ENCODE results near the gene WNT10A. TPM values are rescaled to one million over a fixed set of nuclear protein-coding genes. Genes with fewer than 3 reads are reported as not detected.

Gene WNT10A
- polyA plus RNA-seq, 1 of the 3 experiments (the other 2 are of a cell fraction) = 0.02 TPM

DNA sequence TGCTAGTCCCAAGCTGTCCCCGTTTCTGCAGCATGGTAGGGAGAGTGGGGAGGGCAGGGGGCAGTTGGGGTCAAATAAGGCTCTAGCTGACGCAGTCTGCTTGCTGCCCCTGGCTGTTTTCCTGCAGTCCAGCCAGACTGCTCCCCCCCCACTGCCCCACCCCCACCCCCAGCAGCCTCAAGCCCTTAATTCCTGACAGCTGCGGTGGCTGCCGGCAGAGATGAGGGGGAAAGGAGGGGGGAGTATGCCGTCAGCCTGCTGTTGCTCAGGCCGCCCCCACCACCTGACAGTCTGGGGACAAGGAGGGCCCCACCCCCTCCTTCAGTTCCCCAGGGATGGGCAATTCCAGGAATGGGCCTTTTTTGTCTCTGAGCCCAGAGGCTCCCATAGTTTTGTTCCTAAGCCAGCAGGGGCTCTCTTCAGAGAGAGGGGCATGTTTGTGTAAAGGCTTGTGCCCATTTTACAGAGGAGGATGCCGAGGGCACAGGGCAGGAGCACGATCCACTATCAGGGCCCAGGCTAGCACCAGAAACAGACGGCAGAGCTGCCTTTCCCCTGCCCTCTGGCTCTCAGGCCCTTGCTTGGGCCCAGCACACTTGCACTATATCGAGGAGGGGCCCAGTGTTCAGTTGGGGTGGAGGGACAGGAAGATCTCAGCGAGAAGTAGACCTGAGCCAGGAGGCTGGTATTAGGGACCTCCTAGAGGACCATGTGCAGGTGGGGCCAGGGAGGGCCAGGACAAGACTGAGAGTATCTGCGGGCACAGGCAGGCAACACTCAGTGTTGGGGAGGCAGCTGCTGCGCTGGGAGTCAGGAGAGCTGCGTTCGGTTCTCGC lies 1.5 kb upstream of the WNT10A start:
- no peak for TF ChIP-seq SIN3A (IDR thresholded peaks at IDR 0.05; ENCODE audit: borderline replicate concordance, low read depth, low read length)
- no peaks in the 10 kb centered on the region for H3K36me3 ChIP-seq (replicated peaks in 1 of 2; ENCODE audit: control insufficient read depth in 1 of 2, insufficient read depth in 2 of 2, low read length in 1 of 2)
- CTCF ChIA-PET = interaction anchor here (1.4 to 22.5 kb wide), 10 partner anchors 13 to 275 kb away, joined by 4 to 795 read pairs (median 30); partner anchors contain the start of genes CDK5R2 and WNT6

DNA sequence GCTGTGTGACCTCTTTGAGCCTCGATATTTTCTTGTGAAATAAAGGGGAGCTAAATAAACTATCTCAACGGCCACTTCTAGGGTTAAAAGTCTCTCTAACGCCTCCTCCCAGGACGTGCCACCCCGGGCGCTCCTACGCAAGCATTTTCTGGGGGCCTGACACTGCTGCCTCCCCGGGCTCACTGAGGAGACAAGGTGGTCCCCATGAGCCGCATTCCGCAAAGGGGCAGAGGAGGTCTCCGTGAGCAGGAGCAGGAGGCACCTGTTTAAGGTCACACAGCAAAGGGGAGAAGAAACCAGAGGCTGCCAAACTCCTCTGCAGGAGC lies 913 bp upstream of the WNT10A start:
- Histone ChIP-seq H3K9me2 (no peaks in the 10 kb centered on the region), H4K20me1 (ENCODE audit: insufficient read depth) (no peaks in the 10 kb centered on the region), H3F3A (replicated peaks; ENCODE audit: insufficient read depth) (peaks cover 3% of the 10 kb centered on the region), H2AFZ (ENCODE audit: low read depth) (no peak overlapping the region), H3K27me3 (ENCODE audit: insufficient read depth) (peaks cover 41% of the 10 kb centered on the region), H3K4me1 (ENCODE audit: control insufficient read depth in 1 of 2, insufficient read depth in 2 of 2, low read depth in 1 of 2, low read length in 1 of 2) (peaks cover 0 to 57% of the 10 kb centered on the region in 2 experiments; a peak in 2 of 4 replicates), H3K79me2 (ENCODE audit: insufficient read depth) (no peaks in the 10 kb centered on the region), H3K9me3 (no peaks in the 10 kb centered on the region), H3K4me2 (no peak overlapping the region), H3K9ac (no peak overlapping the region), H3K4me3 (ENCODE audit: low read depth in 2 of 2, low read length in 1 of 2) (no peak overlapping the region), H3K27ac (ENCODE audit: low read depth in 2 of 2, low read length in 1 of 2) (no peak overlapping the region), H3K36me3 (replicated peaks in 1 of 2; ENCODE audit: control insufficient read depth in 1 of 2, insufficient read depth in 2 of 2, low read length in 1 of 2) (no peaks in the 10 kb centered on the region)
- no peak for DNase-seq
- TF ChIP-seq FOXM1 (IDR thresholded peaks at IDR 0.05; ENCODE audit: low read depth) = no peak
- no peak for TF ChIP-seq CHD2 (IDR thresholded peaks at IDR 0.05; ENCODE audit: low read length, partially characterized antibody)
- no peak for TF ChIP-seq JUND (IDR thresholded peaks at IDR 0.05)
- TF ChIP-seq GATA2 (CRISPR knock-in tag; IDR thresholded peaks at IDR 0.05) = no peak
- 79% methylated on average over 11 of the region's 11 CpGs for WGBS (ENCODE audit: low lambda C conversion rate)
- POLR2A ChIA-PET = interaction anchor here (1.4 kb wide), 1 partner anchor 12 kb away, joined by 3 read pairs; no protein-coding TSS in a partner anchor
- CTCF ChIA-PET = interaction anchor here (1.0 to 22.5 kb wide), 8 partner anchors 12 to 275 kb away, joined by 3 to 795 read pairs (median 24); partner anchors contain the start of genes CDK5R2 and WNT6

More for the DNA sequence above, 1.5 kb upstream of the WNT10A start:
- Histone ChIP-seq H3K9me2 (no peaks in the 10 kb centered on the region), H3K27me3 (ENCODE audit: insufficient read depth) (peaks cover 46% of the 10 kb centered on the region), H3K27ac (ENCODE audit: low read depth in 2 of 2, low read length in 1 of 2) (peak overlapping the region in 1 of 2 experiments; percentile 55; a peak in 2 of 4 replicates), H3K4me2 (no peak overlapping the region), H3K9ac (no peak overlapping the region), H3K4me3 (ENCODE audit: low read depth in 2 of 2, low read length in 1 of 2) (no peak overlapping the region), H3F3A (replicated peaks; ENCODE audit: insufficient read depth) (peaks cover 3% of the 10 kb centered on the region), H4K20me1 (ENCODE audit: insufficient read depth) (no peaks in the 10 kb centered on the region), H3K4me1 (ENCODE audit: control insufficient read depth in 1 of 2, insufficient read depth in 2 of 2, low read depth in 1 of 2, low read length in 1 of 2) (peaks cover 0 to 57% of the 10 kb centered on the region in 2 experiments; a peak in 2 of 4 replicates), H3K79me2 (ENCODE audit: insufficient read depth) (no peaks in the 10 kb centered on the region), H2AFZ (ENCODE audit: low read depth) (no peak overlapping the region), H3K9me3 (no peaks in the 10 kb centered on the region)
- 57% methylated on average over 15 of the region's 16 CpGs for WGBS (ENCODE audit: low lambda C conversion rate)
- POLR2A ChIA-PET = interaction anchor here (0.8 to 3.4 kb wide), 3 partner anchors 12 to 118 kb away, joined by 3 to 20 read pairs (median 3); no protein-coding TSS in a partner anchor
- peak; percentile 78 for DNase-seq

DNA sequence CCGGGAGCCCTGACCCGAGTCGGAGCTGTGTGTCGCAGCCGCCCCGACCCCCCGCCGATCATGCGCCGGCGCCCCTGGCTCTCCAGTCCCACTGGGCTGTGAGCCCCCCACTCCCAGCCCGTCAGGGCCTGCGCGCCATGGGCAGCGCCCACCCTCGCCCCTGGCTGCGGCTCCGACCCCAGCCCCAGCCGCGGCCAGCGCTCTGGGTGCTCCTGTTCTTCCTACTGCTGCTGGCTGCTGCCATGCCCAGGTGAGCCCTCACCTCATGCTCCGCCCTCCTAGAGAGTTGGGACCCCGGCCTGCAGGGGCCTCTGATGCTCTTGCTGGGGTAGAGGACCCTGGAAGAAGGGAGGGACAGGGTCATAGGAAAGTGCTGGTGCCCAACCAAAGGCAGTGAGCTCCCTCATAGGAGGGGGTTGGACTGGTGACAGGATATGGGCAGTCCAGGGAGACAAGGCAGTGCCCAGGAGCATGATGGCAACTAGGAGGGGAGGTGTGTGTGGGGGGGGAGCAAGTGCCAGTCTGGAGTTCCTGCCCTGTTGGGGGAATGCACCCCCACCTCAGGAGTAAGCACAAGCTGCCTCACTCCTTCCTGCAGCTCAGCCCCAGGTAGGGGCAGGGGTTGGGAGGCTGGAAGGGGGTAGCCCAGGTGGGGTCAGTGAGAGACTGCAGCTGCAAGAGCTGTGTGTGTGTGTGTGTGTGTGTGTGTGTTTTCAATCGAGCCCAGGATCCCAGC lies 375 bp downstream of the WNT10A start:
- Histone ChIP-seq H2AFZ (ENCODE audit: low read depth) (no peak overlapping the region), H3K79me2 (ENCODE audit: insufficient read depth) (no peaks in the 10 kb centered on the region), H3K4me1 (ENCODE audit: control insufficient read depth in 1 of 2, insufficient read depth in 2 of 2, low read depth in 1 of 2, low read length in 1 of 2) (peaks cover 0 to 61% of the 10 kb centered on the region in 2 experiments; a peak in 2 of 4 replicates), H3K4me3 (ENCODE audit: low read depth in 2 of 2, low read length in 1 of 2) (peak overlapping the region in 1 of 2 experiments; percentile 28; a peak in 2 of 4 replicates), H3K36me3 (replicated peaks in 1 of 2; ENCODE audit: control insufficient read depth in 1 of 2, insufficient read depth in 2 of 2, low read length in 1 of 2) (no peaks in the 10 kb centered on the region), H3K27ac (ENCODE audit: low read depth in 2 of 2, low read length in 1 of 2) (no peak overlapping the region), H3K9me3 (no peaks in the 10 kb centered on the region), H3K27me3 (ENCODE audit: insufficient read depth) (peaks cover 41% of the 10 kb centered on the region), H3K4me2 (peak overlapping the region; percentile 37; the same call in 1 of the 2 replicates), H4K20me1 (ENCODE audit: insufficient read depth) (no peaks in the 10 kb centered on the region), H3F3A (replicated peaks; ENCODE audit: insufficient read depth) (no peaks in the 10 kb centered on the region), H3K9ac (no peak overlapping the region), H3K9me2 (no peaks in the 10 kb centered on the region)
- peak; percentile 58 for DNase-seq
- ChIA-PET CTCF (interaction anchor here (0.5 to 22.5 kb wide), 7 partner anchors 11 to 253 kb away, joined by 3 to 795 read pairs (median 3); partner anchors contain the start of gene WNT6), POLR2A (interaction anchor here (0.8 kb wide), 1 partner anchor 17 kb away, joined by 3 read pairs; no protein-coding TSS in a partner anchor)
- 67% methylated on average over 6 of the region's 24 CpGs for WGBS (ENCODE audit: low lambda C conversion rate)
- TF ChIP-seq IRF3 (IDR thresholded peaks at IDR 0.05; ENCODE audit: low read depth, low read length) = no peak
- no peak for TF ChIP-seq NRF1 (IDR thresholded peaks at IDR 0.05; ENCODE audit: low read depth, low read length)
- TF ChIP-seq MAX (IDR thresholded peaks at IDR 0.05; ENCODE audit: low read depth) = no peak
- TF ChIP-seq NFIC (IDR thresholded peaks at IDR 0.05; ENCODE audit: borderline replicate concordance) = no peak
- TF ChIP-seq, protein P1, sequence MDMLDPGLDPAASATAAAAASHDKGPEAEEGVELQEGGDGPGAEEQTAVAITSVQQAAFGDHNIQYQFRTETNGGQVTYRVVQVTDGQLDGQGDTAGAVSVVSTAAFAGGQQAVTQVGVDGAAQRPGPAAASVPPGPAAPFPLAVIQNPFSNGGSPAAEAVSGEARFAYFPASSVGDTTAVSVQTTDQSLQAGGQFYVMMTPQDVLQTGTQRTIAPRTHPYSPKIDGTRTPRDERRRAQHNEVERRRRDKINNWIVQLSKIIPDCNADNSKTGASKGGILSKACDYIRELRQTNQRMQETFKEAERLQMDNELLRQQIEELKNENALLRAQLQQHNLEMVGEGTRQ (IDR thresholded peaks at IDR 0.05; ENCODE audit: borderline replicate concordance, low read depth, low read length) = no peak
- no peak for TF ChIP-seq RFX5 (IDR thresholded peaks at IDR 0.05; ENCODE audit: low read length)
- no peak for TF ChIP-seq GABPA (IDR thresholded peaks at IDR 0.05; ENCODE audit: low read depth)
- TF ChIP-seq ELF1 (IDR thresholded peaks at IDR 0.05) = no peak
- TF ChIP-seq EZH2phosphoT487 (IDR thresholded peaks at IDR 0.05; ENCODE audit: borderline replicate concordance, low read depth) = no peak

All from SK-N-SH (cell line).